Gastrocnemius medialis (tissue), 4 donors: ENCODE measurements around the gene SLC22A12.

Source experiments
- CTCF ChIP-seq, 5 experiments: fragments of 450-650 bp in 3 of 5; fragments of 200-600 bp in 2 of 5; sonication (generic) in 2 of 5; IDR thresholded peaks in 4 of 5; conservative IDR thresholded peaks in 1 of 5; 1 replicate in 4 of 5; 2 replicates in 1 of 5; pipeline ENCODE4 v1.5.1; 2016 to 2019; ENCODE audit warnings: antibody characterized with exemption in 5 of 5, mild to moderate bottlenecking in 3 of 5, moderate library complexity in 3 of 5
- POLR2A ChIP-seq, 2 donors: fragments of 450-650 bp; IDR thresholded peaks; one replicate each; pipeline ENCODE4 v1.6.1; 2017; ENCODE audit warnings: antibody characterized with exemption in 2 of 2, mild to moderate bottlenecking in 2 of 2, moderate library complexity in 2 of 2

GRCh38 chr11:64558065-64558745 is 32.8 kb upstream of the SLC22A12 start:
- TF ChIP-seq CTCF (IDR thresholded peaks at IDR 0.05 in 4 of 5, conservative IDR thresholded peaks at IDR 0.05 in 1 of 5) (no peak), POLR2A (IDR thresholded peaks at IDR 0.05) (no peak)
